Activated B cell treated with CpG ODN at 0.5 μM for 24 hours (primary cell): ENCODE results near the gene FRYL. TPM values are rescaled to one million over a fixed set of nuclear protein-coding genes. Genes with fewer than 3 reads are reported as not detected.

Source experiments
- ATAC-seq: fragments of 200-7000 bp; cut with Tn5 transposase; one replicate; pipeline ENCODE4 v1.10.0; 2021; ENCODE audit warnings: low read depth, mild to moderate bottlenecking, moderate library complexity
- CTCF ChIA-PET: fragments of 350-600 bp; sonication (Branson Sonifier 250); formaldehyde crosslinking; loops from one replicate; lab custom pipeline; 2021; ENCODE audit warnings: antibody characterized with exemption; lab: Charles Lee
- POLR2A ChIA-PET: fragments of 350-600 bp; sonication (Branson Sonifier 250); formaldehyde crosslinking; loops from one replicate; lab custom pipeline; 2021; ENCODE audit warnings: antibody characterized with exemption; lab: Charles Lee
- DNase-seq: peaks from one replicate; pipeline ENCODE4 v3.0.0; 2022
- H3K27ac Mint-ChIP-seq: one replicate; pipeline ENCODE4 v1.8.0; 2020; ENCODE audit warnings: mixed read lengths
- H3K27me3 Mint-ChIP-seq: one replicate; pipeline ENCODE4 v1.8.0; 2021; ENCODE audit warnings: mixed read lengths
- H3K36me3 Mint-ChIP-seq: one replicate; pipeline ENCODE4 v1.8.0; 2021; ENCODE audit warnings: low read depth, mixed read lengths
- H3K4me1 Mint-ChIP-seq: one replicate; pipeline ENCODE4 v1.8.0; 2021; ENCODE audit warnings: mixed read lengths
- H3K4me3 Mint-ChIP-seq: one replicate; pipeline ENCODE4 v1.8.0; 2020; ENCODE audit warnings: mild to moderate bottlenecking, mixed read lengths
- H3K9me3 Mint-ChIP-seq: one replicate; pipeline ENCODE4 v1.8.0; 2020; ENCODE audit warnings: mixed read lengths
- CTCF ChIP-seq: fragments of 200-600 bp; IDR thresholded peaks from one replicate; pipeline ENCODE4 v1.8.0; 2022; ENCODE audit warnings: antibody characterized with exemption, mild to moderate bottlenecking
- intact Hi-C: fragments of 100-400 bp; cut with micrococcal nuclease; formaldehyde crosslinking; loops from one replicate; pipeline ENCODE4 v1.15.1; 2024
- total RNA-seq: library from RNA; stranded (reverse); gene quantifications from 2 replicates; pipeline ENCODE4 v1.2.3, GENCODE V29; 2022

The FRYL gene
- total RNA-seq, 1 donor from 2014 or later: 91.5 TPM

GRCh38 chr4:48620831-48621230 is 159.2 kb downstream of the FRYL start:
- ATAC-seq (no peak), DNase-seq (no peak)
- intact Hi-C loops: loop anchor here (5.0 kb wide), 1 partner anchor 341 kb away; no protein-coding TSS in a partner anchor
- H3K27ac Mint-ChIP-seq: no peak overlapping the region
- no peaks in the 10 kb centered on the region for H3K4me1 Mint-ChIP-seq
- POLR2A ChIA-PET: no interaction called here
- CTCF ChIA-PET: no interaction called here
- H3K9me3 Mint-ChIP-seq: no peaks in the 10 kb centered on the region
- H3K27me3 Mint-ChIP-seq: no peaks in the 10 kb centered on the region
- no peak overlapping the region for H3K4me3 Mint-ChIP-seq
- TF ChIP-seq CTCF: no peak
- peaks cover 62% of the 10 kb centered on the region for H3K36me3 Mint-ChIP-seq

GRCh38 chr4:48620093-48620492 is 160.0 kb downstream of the FRYL start:
- no peak for TF ChIP-seq CTCF
- H3K4me1 Mint-ChIP-seq: no peaks in the 10 kb centered on the region
- H3K27me3 Mint-ChIP-seq: no peaks in the 10 kb centered on the region
- H3K36me3 Mint-ChIP-seq: peaks cover 65% of the 10 kb centered on the region
- no peak overlapping the region for H3K27ac Mint-ChIP-seq
- intact Hi-C loops: loop anchor here (5.0 kb wide), 1 partner anchor 342 kb away; no protein-coding TSS in a partner anchor
- ChIA-PET POLR2A (no interaction called here), CTCF (no interaction called here)
- no peak for ATAC-seq
- no peaks in the 10 kb centered on the region for H3K9me3 Mint-ChIP-seq
- H3K4me3 Mint-ChIP-seq: no peak overlapping the region
- no peak for DNase-seq

- Mint-ChIP-seq H3K27me3 (no peaks in the 10 kb centered on the region), H3K4me3 (no peak overlapping the region), H3K36me3 (peaks cover 50% of the 10 kb centered on the region), H3K9me3 (no peaks in the 10 kb centered on the region), H3K4me1 (no peaks in the 10 kb centered on the region), H3K27ac (no peak overlapping the region)
- POLR2A ChIA-PET: no interaction called here
- ATAC-seq (no peak), DNase-seq (no peak)
- CTCF ChIA-PET: no interaction called here
- intact Hi-C loops: no loop called here
- no peak for TF ChIP-seq CTCF
Observed at GRCh38 chr4:48604527-48604926, 175.6 kb downstream of the FRYL start.

- no peaks in the 10 kb centered on the region for H3K27me3 Mint-ChIP-seq
Observed at GRCh38 chr4:48604041-48604440, 176.0 kb downstream of the FRYL start.

GRCh38 chr4:48603366-48604003 is 176.6 kb downstream of the FRYL start:
- no peaks in the 10 kb centered on the region for H3K4me1 Mint-ChIP-seq
- H3K27ac Mint-ChIP-seq: no peak overlapping the region
- H3K9me3 Mint-ChIP-seq: no peaks in the 10 kb centered on the region
- DNase-seq (no peak), ATAC-seq (no peak)
- no peak overlapping the region for H3K4me3 Mint-ChIP-seq
- ChIA-PET CTCF (interaction anchor here (1.3 kb wide), 1 partner anchor 25 kb away, joined by 5 read pairs; no protein-coding TSS in a partner anchor), POLR2A (no interaction called here)
- H3K27me3 Mint-ChIP-seq: no peaks in the 10 kb centered on the region
- no peak for TF ChIP-seq CTCF
- peaks cover 54% of the 10 kb centered on the region for H3K36me3 Mint-ChIP-seq
- intact Hi-C loops: no loop called here

More at GRCh38 chr4:48604041-48604440, 176.0 kb downstream of the FRYL start:
- Mint-ChIP-seq H3K4me3 (no peak overlapping the region), H3K4me1 (no peaks in the 10 kb centered on the region), H3K27ac (no peak overlapping the region), H3K9me3 (no peaks in the 10 kb centered on the region), H3K36me3 (peaks cover 52% of the 10 kb centered on the region)
- no peak for TF ChIP-seq CTCF
- no peak for DNase-seq
- no peak for ATAC-seq
- POLR2A ChIA-PET: no interaction called here
- intact Hi-C loops: no loop called here
- CTCF ChIA-PET: no interaction called here
